ENCODE results near the gene ABI1. TPM values are rescaled to one million over a fixed set of nuclear protein-coding genes. Genes with fewer than 3 reads are reported as not detected.
"Not testable (repeated sequence)": the region's sequence is repeated elsewhere in the genome, so short reads cannot be mapped to it uniquely, and the experiment has no call there.

The ABI1 gene
- polyA plus RNA-seq, 6 donors from 2014 or later: 85.7 to 122 (median 108) TPM

DNA sequence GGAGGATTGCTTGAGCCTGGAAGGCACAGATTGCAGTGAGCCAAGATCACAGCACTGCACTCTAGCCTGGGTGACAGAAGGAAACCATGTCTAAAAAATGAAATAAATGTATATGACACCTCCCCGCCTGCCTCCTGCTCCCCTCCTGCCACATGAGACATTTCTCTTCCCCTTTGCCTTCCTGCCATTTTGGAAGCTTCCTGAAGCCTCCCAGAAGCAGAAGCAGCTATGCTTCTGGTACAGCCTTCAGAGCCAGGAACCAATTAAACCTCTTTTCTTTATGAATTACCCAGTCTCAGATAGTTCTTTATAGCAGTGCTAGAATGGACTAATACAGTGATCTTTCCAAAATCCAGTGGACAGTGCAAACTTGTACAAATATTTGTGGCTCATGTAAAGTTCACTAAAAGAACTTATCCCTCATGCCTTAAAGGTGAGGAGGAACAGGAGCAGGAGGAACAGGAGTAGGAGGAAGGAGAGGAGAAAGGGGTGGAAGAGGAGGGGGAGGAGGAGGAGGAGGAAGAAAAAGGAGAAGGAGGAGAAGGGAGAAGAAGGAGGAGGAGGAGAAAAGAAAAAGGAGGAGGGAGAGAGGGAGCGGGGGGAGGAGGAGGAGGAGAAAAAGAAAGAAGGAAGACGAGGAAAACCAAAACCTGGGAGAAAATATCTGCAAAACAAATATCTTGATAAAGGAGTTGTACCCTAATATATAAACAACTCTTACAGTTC, 2.8 kb upstream of the ABI1 start:
- peak overlapping the region in 1 of 8 donors; percentile 42 for H3K4me3 Mint-ChIP-seq
- H3K27ac Mint-ChIP-seq: no peak overlapping the region
- H3K27me3 Mint-ChIP-seq: peaks cover 0 to 5% (median 3%) of the 10 kb centered on the region in 3 donors
- H3K36me3 Mint-ChIP-seq: peaks cover 0 to 8% of the 10 kb centered on the region in 2 donors
- DNase-seq (no peak), ATAC-seq (ENCODE audit: low read depth in 2 of 2) (no peak)
- no peaks in the 10 kb centered on the region for H3K9me3 Mint-ChIP-seq
- H3K4me1 Mint-ChIP-seq: peaks cover 7 to 12% (median 10%) of the 10 kb centered on the region in 3 donors

DNA sequence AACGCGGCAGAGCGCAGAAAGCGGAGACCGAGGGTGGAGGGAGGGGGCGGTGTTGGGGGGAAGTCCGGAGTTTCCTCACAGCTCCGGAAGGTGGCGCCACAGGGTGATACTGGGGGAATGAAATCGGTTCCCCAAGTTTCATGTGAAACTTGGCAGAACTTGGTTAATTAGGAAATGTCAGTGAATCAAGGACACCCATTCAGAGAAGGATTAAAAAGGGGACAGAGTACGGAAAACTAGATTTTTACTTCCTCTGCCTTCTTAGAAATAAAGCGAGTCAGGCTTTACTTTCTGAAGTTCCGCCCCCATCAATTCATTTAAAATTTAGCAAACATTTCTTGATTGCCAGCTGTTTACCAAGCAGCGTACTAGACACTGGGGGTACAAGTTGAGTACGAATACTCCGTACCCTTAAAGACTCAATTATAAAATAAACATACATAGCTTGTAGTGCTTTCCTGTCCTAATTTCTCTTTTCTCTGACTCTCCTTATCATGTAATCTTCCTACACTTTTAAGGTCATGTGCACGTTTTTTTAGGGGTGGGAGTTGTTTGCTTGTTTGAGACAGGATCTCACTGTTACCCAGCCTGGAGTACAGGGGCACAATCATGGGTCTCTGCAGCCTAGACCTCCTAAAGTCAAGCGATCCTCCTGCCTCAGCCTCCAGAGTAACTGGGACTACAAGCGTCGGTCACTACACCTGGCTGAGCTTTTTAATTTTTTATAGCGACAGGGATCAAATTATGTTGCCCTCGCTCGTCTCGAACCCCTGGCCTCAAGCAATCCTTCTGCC, 644 bp upstream of the ABI1 start:
- Mint-ChIP-seq H3K9me3 (no peaks in the 10 kb centered on the region), H3K4me1 (peaks cover 25 to 30% (median 27%) of the 10 kb centered on the region in 3 donors), H3K36me3 (peaks cover 0 to 8% of the 10 kb centered on the region in 2 donors), H3K4me3 (peak overlapping the region; percentile 92 to 100 (median 98)), H3K27ac (peak overlapping the region; percentile 74 to 99 (median 96)), H3K27me3 (peaks cover 0 to 5% (median 3%) of the 10 kb centered on the region in 3 donors)
- no peak for ATAC-seq (ENCODE audit: low read depth in 2 of 2)
- DNase-seq: no peak

DNA sequence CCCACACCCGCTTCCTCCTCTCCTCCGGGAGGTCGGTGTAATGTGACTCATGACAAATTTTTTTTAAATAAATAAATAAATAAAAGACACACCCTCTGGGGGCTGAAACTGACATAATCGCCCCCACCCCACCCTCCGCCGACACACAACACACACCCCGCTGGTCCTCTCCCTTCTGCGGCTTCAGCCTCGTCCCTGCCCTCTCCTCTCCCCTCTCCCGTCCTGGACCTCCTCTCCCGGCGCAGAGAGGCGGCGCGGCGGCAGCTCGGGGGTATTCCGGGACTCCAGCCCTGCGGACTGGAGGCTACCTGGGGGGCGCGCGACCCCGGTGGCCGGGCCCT, 686 bp downstream of the ABI1 start:
- ATAC-seq (ENCODE audit: low read depth in 2 of 2): peak; percentile 3 to 5
- Mint-ChIP-seq H3K4me1 (peaks cover 25 to 39% (median 37%) of the 10 kb centered on the region in 3 donors), H3K27ac (peak overlapping the region; percentile 70 to 97 (median 96)), H3K36me3 (peaks cover 0 to 8% of the 10 kb centered on the region in 2 donors), H3K27me3 (peaks cover 0 to 5% (median 3%) of the 10 kb centered on the region in 3 donors), H3K4me3 (peak overlapping the region; percentile 92 to 100 (median 98)), H3K9me3 (no peaks in the 10 kb centered on the region)
- DNase-seq: no peak

DNA sequence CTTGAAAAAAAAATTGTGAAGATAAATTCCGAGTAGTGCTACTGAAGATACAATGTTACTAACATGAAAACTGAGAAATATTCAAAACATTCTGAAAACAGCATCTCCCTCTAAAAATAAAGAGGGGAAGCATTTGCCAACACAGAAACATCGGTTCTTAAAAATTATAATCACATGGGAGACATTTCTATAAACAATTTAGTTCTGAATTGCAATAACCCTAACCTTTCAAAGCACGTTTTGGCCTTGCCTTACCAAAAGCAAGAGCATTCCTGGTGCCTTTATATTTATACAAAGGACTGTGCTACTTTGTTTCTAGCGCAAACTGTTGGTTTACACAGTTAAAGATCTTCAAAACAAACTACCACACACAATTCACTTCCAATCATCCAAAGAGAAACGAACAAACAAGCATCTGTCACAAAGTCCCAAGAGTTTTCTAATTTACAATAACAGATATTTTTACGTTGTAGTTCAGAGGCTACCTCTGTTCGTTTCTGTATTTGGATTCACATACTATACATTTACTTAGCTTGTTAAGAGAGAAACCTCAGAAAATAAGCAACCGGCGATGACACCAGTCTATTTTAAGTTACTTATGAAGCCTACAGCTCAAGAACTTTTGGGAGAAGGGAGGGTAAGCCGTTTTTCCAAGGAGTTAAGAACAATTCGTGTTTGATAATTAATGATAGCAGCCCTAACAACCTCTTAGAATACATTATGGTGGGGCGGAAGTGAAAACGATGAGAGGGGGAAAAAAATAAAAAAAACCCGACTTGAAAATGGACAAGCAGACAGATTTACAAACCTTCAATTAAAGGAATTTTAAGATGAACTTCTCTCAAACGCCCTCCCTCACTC, 1.3 kb downstream of the ABI1 start:
- H3K4me1 Mint-ChIP-seq: peaks cover 28 to 45% (median 43%) of the 10 kb centered on the region in 3 donors
- H3K9me3 Mint-ChIP-seq: no peaks in the 10 kb centered on the region
- DNase-seq (peak; percentile 46), ATAC-seq (ENCODE audit: low read depth in 2 of 2) (no peak)
- peaks cover 0 to 5% (median 3%) of the 10 kb centered on the region in 3 donors for H3K27me3 Mint-ChIP-seq
- peak overlapping the region; percentile 70 to 97 (median 96) for H3K27ac Mint-ChIP-seq
- H3K36me3 Mint-ChIP-seq: peaks cover 0 to 8% of the 10 kb centered on the region in 2 donors
- peak overlapping the region; percentile 92 to 100 (median 98) for H3K4me3 Mint-ChIP-seq

DNA sequence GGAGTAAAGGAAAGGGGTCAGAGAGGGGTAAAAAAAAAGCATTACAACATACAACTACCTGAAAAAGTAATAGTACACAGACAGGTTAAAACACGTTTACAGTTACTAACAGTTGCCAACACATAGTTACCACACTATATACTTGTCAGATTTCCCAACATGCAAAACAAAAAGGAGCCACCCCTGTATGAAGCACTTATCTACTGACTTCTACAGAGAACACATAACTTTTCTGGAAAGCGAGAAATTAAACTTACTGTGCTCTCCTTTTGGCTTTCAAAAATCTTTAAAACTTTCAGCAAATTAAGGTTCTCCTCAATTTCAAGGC, 2.1 kb downstream of the ABI1 start:
- Mint-ChIP-seq H3K9me3 (no peaks in the 10 kb centered on the region), H3K4me3 (peak overlapping the region; percentile 92 to 100 (median 98)), H3K36me3 (peaks cover 0 to 8% of the 10 kb centered on the region in 2 donors), H3K4me1 (peaks cover 34 to 53% (median 51%) of the 10 kb centered on the region in 3 donors), H3K27me3 (peaks cover 0 to 3% (median 2%) of the 10 kb centered on the region in 3 donors), H3K27ac (peak overlapping the region in 5 of 6 donors; percentile 24 to 97 (median 75))
- no peak for DNase-seq
- ATAC-seq (ENCODE audit: low read depth in 2 of 2): no peak

DNA sequence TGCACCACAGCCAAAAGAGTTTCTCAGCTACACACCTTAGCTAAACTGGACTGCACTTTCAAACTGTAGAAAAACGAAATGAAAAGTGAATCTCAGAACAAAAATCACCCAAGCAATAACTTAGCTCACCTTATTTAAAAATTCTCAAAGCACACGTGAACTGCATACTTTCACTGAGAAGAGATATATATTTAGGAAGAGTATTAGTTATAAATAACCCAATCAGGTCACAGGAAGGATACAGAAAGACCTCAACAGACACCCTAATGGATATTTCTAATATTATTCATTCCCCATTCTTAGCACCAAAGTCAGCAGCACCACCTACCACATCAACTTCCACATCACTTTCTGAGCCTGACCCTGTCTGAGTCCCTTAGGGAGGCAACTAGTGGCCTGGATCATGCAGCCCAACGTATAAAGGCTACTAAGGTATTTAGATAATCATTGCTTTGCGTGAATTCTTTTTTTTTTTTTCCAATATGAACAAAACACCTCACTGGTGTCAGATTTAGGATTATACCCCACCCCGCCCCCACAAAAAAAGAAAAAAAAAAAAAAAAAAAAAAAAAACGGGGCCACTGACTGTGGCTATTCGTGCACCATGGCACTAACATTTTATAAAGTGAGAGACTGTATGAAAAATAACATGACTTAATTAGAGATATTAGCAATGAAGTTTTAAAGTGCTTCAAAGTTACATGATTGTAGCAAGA, 2.6 kb downstream of the ABI1 start:
- peak overlapping the region; percentile 88 to 100 (median 98) for H3K4me3 Mint-ChIP-seq
- peak; percentile 42 for DNase-seq
- H3K36me3 Mint-ChIP-seq: peaks cover 0 to 8% of the 10 kb centered on the region in 2 donors
- peak overlapping the region; percentile 68 to 97 (median 75) for H3K27ac Mint-ChIP-seq
- ATAC-seq (ENCODE audit: low read depth in 2 of 2): no peak
- H3K9me3 Mint-ChIP-seq: no peaks in the 10 kb centered on the region
- H3K4me1 Mint-ChIP-seq: peaks cover 36 to 55% (median 54%) of the 10 kb centered on the region in 3 donors
- H3K27me3 Mint-ChIP-seq: no peaks in the 10 kb centered on the region

DNA sequence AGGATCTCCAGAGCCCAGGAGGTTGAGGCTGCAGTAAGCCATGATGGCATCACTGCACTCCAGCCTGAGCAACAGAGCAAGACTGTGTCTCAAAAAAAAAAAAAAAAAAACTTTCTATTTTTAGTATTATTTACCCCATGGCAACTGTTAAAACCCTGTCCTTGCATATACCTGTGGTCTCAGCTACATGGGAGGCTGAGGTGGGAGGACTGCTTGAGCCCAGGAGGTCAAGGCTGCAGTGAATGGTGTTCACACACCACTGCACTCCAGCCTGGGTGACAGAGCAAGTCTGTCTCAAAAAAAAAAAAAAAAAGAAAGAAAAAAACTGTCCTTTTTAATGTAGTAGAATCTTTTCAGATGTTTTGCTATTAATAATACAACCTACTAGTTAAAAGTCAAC, 3.2 kb downstream of the ABI1 start:
- H3K27me3 Mint-ChIP-seq: not testable (repeated sequence)

DNA sequence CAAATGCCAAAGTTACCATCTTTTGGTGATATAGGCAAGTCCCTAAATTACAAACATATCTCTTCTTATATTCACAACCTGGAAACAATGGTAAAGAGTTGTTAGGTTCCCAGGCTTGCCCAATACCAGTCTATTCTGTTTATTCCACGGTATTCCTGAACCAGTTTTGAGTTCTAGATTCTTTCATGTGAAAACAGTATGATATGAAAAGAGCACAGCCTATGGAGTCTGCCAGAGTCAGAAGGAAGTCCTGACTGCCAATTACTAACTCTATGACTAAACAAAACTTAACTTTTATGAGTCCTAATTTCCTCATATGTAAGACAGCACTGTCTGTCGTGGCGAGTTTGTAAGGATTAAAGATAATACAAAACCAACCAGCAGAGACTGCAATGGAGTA, 5.6 kb downstream of the ABI1 start:
- no peak for DNase-seq
- Mint-ChIP-seq H3K27me3 (no peaks in the 10 kb centered on the region), H3K9me3 (no peaks in the 10 kb centered on the region), H3K4me3 (peak overlapping the region in 2 of 8 donors; percentile 10 to 59), H3K36me3 (no peaks in the 10 kb centered on the region), H3K4me1 (peaks cover 50 to 73% (median 72%) of the 10 kb centered on the region in 3 donors), H3K27ac (peak overlapping the region in 2 of 6 donors; percentile 21 to 54)
- no peak for ATAC-seq (ENCODE audit: low read depth in 2 of 2)

More for the DNA sequence above, 3.2 kb downstream of the ABI1 start:
- DNase-seq; H3K9me3 Mint-ChIP-seq; ATAC-seq (ENCODE audit: low read depth in 2 of 2); H3K36me3 Mint-ChIP-seq: not testable (repeated sequence)
- H3K4me3 Mint-ChIP-seq: peak overlapping the region; percentile 86 to 100 (median 97)
- peak overlapping the region; percentile 72 to 97 (median 78) for H3K27ac Mint-ChIP-seq
- peaks cover 36 to 55% (median 54%) of the 10 kb centered on the region in 3 donors for H3K4me1 Mint-ChIP-seq

DNA sequence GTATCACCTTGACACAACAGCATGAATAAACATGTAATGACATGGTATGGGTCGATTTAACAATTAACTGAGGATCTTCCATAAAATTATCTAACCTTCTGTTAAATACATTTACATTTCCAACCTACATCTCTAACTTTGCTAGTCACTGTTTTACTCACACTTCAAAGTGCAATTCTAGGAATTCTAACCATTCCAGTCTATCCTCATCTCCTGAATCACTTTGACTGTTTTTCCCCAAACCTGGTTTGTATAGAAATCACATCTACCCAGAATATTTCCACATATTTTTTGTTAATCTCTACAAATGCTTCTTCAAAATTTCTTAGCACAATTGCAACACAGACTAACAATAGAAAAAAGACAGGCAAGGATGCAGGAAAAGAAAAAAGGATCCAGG, 6.2 kb downstream of the ABI1 start:
- Mint-ChIP-seq H3K27ac (peak overlapping the region in 3 of 6 donors; percentile 48 to 91 (median 74)), H3K36me3 (no peaks in the 10 kb centered on the region), H3K9me3 (no peaks in the 10 kb centered on the region), H3K27me3 (no peaks in the 10 kb centered on the region), H3K4me3 (peak overlapping the region in 1 of 8 donors; percentile 58), H3K4me1 (peaks cover 51 to 78% (median 76%) of the 10 kb centered on the region in 3 donors)
- ATAC-seq (ENCODE audit: low read depth in 2 of 2) (no peak), DNase-seq (no peak)

DNA sequence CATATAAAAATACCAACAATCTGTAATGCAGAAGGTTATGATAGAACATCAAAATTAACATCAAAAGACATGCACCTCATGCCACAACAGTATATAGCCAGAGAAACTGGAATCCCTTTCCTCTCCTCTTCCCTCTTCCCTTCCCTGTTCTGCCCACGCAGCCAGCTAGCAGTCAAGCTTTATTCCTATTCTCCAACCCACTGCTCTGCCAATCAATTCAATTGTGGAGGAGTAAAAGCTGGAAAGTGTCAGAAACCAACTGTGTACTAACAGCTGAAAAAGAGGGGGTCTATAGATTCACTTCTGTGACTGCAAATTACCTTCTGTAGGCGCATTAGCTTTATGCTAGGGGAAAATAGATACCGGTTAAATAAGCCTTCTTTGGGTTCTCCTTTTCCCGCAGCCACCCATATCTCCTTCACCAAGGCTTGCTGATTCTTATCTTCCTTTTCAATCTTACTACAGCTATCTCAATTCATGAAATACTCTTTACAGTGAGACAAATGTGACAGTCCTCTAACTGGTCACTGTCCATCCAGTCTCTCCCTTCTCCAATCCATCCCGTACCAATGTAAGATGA, 16.3 kb downstream of the ABI1 start:
- Mint-ChIP-seq H3K4me3 (peak overlapping the region in 4 of 8 donors; percentile 2 to 36 (median 16)), H3K27me3 (no peaks in the 10 kb centered on the region), H3K4me1 (peaks cover 49 to 83% (median 73%) of the 10 kb centered on the region in 3 donors), H3K9me3 (no peaks in the 10 kb centered on the region), H3K27ac (peak overlapping the region in 5 of 6 donors; percentile 8 to 78 (median 21)), H3K36me3 (peaks cover 0 to 5% of the 10 kb centered on the region in 2 donors)
- ATAC-seq (ENCODE audit: low read depth in 2 of 2) (no peak), DNase-seq (no peak)

DNA sequence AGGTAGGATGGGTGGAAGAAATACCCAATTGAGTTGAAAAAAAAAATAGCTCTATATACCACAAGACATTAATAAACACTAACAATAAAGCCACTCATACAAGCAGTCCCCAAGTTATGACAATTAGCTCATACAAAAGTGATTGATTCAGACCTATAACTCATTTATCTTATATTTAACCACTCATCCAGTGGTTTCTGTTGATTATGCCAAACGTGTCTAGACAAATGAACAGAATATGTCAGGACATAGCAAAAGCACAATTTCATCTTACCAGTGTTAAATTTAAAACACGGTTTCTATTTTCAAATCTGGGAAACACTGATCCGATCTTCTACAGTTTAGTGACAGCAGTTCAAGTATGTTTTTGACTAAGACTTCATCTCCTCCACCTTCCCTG, 17.0 kb downstream of the ABI1 start:
- peaks cover 0 to 5% of the 10 kb centered on the region in 2 donors for H3K36me3 Mint-ChIP-seq
- H3K4me3 Mint-ChIP-seq: peak overlapping the region in 2 of 8 donors; percentile 17 to 36
- ATAC-seq (ENCODE audit: low read depth in 2 of 2) (no peak), DNase-seq (no peak)
- H3K4me1 Mint-ChIP-seq: peaks cover 55 to 87% (median 78%) of the 10 kb centered on the region in 3 donors
- no peaks in the 10 kb centered on the region for H3K27me3 Mint-ChIP-seq
- peak overlapping the region; percentile 8 to 89 (median 48) for H3K27ac Mint-ChIP-seq
- no peaks in the 10 kb centered on the region for H3K9me3 Mint-ChIP-seq

DNA sequence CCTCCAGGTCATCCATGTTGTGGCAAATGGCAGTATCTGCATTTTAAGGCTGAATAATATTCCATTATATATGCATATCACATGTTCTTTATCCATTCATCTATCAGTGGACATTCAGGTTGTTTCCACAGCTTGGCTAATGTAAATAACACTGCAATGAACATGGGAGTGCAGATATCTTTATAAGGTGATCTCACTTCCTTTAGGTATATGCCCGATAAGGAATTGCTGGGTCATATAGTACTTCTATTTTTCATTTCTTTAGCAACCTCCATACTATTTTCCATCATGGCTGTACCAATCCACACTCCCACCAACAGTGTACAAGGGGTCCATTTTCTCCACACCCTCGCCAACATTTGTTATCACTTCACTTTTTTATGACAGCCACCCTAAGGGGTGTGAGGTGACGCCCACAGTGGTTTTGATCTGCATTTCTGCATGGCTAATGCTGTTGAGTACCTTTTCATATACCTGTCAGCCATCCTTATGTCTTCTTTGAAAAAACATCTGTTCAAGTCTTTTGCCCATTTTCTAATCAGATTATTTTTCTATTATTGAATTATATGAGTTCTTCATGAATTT, 18.9 kb downstream of the ABI1 start:
- Mint-ChIP-seq H3K9me3 (peaks cover 0 to 1% (median 0%) of the 10 kb centered on the region in 7 donors), H3K4me1 (peaks cover 67 to 95% (median 89%) of the 10 kb centered on the region in 3 donors), H3K27ac (peak overlapping the region in 5 of 6 donors; percentile 51 to 84 (median 62)), H3K4me3 (peak overlapping the region in 6 of 8 donors; percentile 23 to 80 (median 46)), H3K36me3 (peaks cover 0 to 5% of the 10 kb centered on the region in 2 donors), H3K27me3 (no peaks in the 10 kb centered on the region)
- no peak for DNase-seq
- ATAC-seq (ENCODE audit: low read depth in 2 of 2): peak in 1 of 2 donors; percentile 22
